Stimulated activated CD4-positive, alpha-beta T cell treated with anti-CD3 and anti-CD28 coated beads, TNF-alpha, amount 100 ng/mL, for 1 hour (primary cell): Measurements from ENCODE around the gene IFI35.
"Not testable (repeated sequence)": the region's sequence is repeated elsewhere in the genome, so short reads cannot be mapped to it uniquely, and the experiment has no call there.

Source experiments
- DNase-seq, 3 donors: peaks; one replicate each; pipeline ENCODE4 v3.0.0-alpha.2; 2020; ENCODE audit warnings: low read depth in 3 of 3, low spot score in 1 of 3

Gene IFI35

DNA sequence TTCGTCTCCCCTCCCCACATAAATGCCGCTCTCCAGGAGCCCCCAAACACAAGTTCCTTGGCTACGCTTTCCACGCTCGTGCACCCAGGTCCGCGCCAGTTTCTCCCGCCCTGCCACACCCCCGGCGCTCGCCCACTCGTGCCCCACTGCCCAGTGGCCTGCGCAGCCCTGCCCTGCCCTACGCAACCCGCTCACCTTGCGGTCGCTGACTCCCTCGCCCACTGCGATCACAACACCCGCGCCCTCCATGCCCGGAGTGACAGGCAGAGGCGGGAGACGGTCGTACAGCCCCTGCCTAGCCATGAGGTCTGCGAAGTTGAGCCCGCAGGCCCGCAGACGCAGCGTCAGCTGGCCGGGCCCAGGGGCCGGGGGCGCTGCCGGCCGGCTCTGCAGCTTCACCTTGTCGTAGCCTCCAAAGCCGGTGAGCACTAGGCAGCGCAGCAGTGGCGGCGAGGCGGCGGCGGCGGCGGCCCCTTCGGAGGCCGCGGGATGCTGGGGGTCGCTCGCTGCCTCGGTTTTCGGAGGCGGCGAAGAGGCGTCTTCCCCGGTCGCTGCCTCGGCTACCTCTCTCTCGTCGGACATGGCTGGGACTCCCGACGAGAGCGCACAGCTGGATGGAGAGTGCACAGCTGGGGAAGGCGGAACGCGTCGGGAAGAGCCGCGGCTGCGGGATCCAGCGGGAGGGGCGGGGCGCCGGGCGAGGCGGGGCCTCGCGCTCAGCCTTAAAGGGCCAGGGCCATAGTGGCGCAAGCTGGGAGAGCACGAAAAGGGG, 15.3 kb downstream of the IFI35 start, which contains the start of gene VAT1:
Gene VAT1, minus strand, starts transcription at position 645 of the 772 bp plus-strand sequence. Its CDS starts 63 bp downstream, at position 582.
- peak in 1 of 3 donors; percentile 55 for DNase-seq

DNA sequence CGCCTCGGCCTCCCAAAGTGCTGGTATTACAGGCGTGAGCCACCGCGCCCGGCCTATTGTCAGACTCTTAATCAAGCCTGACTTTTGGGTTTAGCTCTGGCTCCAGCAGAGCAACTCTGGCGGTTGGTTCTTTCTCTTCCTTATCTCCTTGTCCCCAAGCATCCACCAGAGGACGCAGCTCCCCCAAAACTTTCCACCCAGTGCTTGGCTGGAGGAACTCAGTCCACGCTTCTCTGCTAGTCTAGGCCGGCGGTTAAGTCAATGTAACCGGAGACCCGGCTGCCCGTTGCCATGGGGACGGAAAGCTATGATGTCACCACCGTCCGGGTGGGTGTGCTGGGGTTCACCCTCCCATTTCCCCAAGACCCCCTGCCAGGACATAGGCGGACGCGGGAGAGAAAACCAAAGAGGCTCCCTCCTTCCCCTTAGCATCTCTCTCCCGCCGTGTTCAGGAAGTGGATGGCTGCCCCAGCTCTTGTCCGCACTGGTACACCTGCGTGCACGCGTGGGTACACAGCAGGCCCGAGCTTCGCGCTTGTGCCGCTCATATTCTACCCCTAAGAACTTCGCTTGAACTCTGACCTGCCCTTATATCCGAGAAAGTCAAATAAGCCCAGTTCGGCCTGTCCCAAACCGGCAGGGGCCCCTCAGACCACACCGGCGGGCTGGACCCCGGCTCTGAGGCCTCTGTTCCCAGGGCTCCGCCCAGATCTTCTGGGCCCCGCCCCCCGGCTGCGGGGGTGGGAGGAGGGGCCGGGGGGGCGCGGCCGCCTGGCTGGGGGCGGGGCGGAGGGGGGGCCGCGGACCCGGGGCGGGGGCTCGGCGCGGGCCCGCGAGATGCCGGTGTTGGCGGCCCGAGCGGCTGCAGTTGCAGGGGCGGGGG, 18.1 kb downstream of the IFI35 start, which contains the start of gene RND2:
Gene RND2, plus strand, starts transcription at position 825 of the 883 bp plus-strand sequence. CDS start 117 bp downstream, outside the sequence.
- peak; percentile 45 to 64 (median 49) for DNase-seq

DNA sequence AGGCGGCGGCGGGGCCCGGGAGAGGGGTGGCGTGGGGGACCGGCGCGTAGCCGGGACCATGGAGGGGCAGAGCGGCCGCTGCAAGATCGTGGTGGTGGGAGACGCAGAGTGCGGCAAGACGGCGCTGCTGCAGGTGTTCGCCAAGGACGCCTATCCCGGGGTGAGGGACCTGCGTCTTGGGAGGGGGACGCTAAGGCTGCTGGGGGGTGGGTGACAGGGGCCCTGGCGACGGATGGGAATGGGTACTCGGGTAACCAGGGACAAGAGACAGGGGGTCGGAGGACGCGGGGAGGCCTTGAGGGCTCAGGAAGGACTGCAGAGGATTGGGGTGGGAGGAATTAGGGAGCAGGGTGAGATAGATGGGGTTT, 18.7 kb downstream of the IFI35 start:
- DNase-seq = no peak

DNA sequence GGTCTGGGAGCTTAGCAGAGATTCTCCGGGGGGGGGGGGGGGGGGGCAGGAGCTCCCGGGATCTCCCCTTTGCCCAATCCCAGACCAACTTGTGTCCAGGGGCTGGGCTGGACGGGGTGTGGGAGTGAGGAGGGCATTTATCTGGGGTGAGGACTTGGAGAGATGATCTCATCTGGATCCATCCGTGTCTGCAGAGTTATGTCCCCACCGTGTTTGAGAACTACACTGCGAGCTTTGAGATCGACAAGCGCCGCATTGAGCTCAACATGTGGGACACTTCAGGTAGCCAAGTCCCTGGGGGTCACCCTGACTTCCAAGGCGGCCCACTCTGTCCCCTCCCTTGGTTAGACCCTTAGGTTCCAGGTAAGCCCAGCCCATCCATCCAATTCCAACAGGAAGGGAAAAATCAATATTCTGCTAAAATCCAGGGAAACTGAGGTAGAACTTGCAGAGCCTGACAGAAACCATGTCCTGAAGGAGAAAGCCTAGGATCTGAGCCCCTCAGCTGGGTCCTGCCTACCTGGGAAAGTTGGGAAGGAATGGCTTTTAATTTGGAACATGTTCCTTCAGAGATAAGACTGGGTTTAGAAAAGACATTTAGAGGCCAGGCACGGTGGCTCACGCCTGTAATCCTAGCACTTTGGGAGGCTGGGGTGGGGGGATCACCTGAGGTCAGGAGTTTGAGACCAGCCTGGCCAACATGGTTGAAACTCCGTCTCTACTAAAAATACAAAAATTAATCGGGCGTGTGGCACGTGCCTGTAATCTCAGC, 19.4 kb downstream of the IFI35 start:
- no peak for DNase-seq

DNA sequence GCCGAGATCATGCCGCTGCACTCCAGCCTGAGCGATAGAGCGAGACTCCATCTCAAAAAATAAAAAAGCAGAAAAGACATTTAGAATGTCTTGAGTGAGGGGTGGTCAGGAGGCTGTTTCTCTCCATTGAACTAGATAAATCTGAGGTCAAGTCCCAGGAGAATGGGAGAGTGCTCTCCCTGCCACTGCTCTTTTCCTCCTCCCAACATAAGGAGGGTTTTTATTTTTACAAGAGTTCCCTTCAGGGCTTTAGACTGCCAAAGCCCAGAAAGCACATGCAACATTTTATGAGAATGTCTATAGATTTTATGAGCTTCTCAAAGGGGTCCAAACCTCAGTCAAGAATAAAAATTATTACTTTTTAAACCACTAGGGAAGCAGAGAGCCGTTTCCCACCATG, 20.0 kb downstream of the IFI35 start:
- no peak for DNase-seq

DNA sequence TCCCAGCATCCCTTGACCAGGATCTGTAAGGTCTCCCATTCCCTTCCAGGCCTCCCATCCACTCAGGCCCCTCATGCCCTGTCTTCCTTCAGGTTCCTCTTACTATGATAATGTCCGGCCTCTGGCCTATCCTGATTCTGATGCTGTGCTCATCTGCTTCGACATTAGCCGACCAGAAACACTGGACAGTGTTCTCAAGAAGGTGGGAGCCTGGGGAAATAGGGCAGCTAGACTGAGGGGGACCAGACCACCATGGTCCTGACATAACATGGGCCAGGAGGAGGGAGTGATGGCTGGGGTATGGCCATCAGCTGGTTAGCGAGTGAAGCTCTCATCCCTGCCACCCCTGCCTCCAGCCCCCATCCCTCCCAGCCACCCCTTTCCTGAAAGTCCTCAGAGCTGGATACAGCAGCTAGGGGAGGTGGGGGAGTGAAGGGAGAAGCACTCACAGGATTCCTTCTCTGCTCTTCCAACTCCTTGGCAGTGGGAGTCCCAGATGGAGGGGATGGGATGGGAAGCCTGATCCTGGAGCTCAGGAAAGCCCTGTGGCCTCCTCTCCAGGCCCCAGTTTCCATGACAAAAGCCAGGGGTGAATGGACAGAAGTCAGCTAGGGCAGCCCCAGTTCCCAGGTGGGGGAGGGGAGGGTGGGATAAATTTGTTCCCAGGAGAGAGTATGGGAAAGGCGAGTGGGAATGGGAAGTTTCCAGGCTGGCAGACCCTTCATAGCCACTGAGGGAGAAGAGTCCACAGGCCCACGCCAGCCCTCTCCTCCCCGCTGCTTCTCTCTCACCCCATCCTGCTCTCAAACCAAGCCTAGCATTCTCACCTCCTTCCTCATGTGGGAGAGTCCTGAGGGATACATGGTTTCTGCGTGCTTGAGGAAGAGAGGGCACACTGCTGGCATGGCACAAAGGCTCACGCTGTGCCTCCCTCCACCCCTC, 20.8 kb downstream of the IFI35 start:
- no peak for DNase-seq

DNA sequence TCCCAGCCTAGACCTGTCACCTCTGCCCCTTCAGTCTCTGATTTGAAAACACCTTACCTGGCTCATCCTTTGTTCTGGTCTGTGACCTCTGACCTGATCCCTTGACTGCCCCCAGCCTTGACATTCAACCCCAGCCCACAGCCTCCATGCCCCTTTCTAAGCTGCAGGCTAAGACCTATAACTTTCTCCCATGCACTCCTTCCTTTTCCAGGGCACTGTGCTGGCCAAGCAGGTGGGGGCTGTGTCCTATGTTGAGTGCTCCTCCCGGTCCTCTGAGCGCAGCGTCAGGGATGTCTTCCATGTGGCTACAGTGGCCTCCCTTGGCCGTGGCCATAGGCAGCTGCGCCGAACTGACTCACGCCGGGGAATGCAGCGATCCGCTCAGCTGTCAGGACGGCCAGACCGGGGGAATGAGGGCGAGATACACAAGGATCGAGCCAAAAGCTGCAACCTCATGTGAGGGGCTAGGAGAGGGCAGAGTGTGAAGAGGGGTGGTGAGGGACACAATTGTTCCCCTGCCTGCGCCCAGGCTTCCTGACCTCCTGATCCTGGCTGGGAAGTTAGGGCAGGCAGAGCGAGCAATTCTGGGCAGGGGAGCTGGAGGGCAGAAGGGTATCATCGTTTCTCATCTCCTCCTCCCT, 21.8 kb downstream of the IFI35 start:
- DNase-seq = no peak

DNA sequence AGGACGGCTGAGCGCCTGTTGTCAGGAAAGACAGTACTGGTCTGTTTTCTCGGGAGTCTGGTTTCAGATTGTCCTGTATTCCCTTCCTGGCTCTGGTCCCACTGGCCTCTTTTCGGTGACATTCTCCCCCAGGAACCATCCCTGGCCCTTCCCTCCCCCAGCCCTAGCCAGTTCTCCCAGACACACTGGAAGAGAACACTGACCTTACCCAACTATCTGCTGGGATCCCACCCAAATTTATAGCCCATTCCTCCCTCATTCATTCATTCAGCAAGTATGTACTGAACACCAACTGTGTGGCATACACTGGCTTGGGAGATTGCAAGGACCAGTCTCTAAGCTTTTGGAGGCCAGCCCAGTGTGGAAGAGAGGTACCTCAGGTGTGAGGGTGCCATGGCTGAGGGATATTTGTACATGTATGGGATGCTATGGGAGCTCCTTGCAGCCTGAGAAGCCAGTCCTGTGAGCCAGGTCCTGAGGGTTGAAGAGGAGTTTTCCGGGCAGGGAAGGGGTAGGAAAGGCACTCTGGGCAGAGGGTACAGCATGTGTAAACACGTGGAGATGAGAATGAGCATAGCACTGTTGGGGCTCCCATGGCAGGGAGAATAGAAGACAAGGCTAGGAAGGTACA, 23.7 kb downstream of the IFI35 start:
- no peak for DNase-seq

DNA sequence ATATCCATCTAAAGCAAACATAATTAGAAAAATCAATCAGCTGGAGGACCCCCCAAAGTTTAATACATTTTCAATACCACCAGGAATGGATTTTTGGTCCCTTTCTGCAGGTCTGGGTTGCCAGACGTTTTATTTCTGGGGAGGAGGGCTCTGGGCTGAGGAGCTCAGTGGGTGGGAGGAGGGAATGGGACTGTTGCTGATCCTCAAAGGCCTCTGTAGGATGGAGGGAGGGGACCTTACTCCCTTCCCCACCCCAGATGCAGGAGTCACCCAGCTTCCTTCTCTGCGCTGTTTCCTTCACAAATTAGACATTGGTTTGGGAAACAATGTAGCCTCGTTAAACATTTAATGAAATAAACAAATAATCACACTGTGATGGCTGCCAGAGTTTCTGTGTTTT, 25.1 kb downstream of the IFI35 start:
- no peak for DNase-seq

DNA sequence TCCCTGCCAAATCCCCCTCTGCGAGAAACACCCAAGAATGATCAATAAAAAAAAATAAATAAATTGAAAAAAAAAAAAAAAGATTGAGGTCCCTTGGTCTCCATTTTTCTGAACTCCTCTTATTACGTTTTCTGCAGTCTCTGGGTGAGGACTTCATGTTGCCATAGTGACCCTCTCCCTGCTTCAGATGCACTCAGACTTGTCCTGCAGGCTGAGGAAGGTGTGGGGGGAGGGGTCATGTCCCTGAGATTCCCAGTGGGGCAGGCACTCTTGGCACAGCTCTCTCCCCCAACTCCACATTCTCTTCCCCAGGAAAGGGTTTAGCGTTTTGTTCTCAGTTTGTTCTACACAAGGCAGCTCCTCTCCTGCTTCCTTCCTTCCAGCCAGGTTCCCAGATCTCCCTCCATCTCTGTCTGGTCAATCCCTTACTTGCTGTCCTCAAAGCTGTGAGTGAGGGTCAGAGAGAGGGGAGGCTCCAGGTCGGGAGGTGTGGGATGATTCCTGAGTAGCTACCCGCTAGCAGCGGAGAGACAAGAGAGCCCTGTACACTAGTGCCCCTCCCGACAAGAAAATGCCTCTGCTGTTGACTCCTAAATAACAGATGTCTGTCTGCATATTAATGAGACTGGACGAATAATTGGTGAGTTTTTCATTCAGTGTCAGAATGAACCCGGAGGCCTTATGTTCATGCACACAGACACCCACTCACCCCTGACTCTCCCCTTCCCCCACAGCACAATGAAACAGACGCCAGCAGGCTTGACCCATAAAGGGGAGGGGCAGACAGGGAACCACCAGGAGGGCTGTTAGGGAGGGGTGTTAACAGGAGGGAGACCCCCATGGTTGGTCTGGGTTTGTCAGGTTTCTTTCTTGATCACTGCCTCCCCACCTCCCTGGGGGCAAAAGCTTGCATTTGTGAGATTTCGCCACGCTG, 27.6 kb downstream of the IFI35 start:
- no peak for DNase-seq

DNA sequence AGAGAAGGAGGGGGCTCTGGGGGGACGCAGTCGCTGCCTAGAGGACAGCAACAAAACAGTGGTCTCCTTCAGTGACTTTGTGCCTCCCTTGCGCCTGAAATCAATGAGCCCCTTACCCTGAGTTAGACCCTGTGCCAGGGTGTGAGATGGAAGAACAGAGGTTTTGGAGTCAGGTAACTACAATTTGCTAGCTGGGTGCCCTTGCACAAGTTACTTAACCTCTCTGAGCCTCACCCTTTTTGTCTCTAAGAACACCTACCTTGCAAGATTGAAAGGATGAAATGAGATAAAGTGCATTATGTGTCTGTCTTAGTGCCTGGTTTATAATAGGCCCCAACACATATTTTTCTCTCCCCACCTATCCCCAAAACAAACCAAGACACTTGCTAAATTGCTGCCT, 28.3 kb downstream of the IFI35 start:
- DNase-seq = no peak

DNA sequence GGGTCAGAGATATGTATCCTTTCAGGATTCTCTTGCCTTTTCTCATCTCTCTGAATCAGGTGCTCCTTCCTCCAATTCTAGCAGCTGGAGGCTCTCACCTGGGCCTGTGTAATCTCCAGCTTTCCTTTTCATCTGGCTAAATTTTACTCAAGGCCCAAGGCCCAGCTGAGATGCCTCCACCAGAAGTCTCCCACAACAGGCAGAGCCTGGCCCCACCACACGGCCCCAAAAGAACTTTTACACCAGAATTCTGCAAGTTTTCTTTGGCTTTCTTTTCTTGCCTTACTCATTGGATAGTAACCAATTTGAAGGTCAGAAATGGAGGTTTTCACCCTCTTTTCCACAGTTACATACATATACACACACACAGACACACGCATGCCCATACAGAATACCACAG, 33.1 kb downstream of the IFI35 start:
- no peak for DNase-seq

DNA sequence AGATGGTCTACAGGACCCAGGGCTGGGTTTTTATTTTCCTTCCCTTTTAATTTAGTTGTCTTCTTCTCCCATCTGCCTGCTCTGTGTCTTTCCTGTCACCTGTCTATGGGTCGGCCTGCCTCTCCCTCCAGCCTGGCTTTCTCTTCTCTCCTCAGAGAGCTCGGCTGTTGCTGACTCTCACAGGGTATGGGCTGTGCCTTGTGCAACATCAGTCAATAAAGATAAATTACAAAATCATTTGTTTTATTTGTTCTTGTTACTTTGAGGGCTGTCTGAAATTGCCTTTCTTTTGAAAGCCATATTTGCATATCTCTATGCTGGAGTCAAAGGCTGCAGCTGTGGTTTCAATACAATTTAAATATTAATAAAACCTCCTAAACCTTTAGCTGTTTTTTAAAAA, 34.1 kb downstream of the IFI35 start:
- DNase-seq = no peak

DNA sequence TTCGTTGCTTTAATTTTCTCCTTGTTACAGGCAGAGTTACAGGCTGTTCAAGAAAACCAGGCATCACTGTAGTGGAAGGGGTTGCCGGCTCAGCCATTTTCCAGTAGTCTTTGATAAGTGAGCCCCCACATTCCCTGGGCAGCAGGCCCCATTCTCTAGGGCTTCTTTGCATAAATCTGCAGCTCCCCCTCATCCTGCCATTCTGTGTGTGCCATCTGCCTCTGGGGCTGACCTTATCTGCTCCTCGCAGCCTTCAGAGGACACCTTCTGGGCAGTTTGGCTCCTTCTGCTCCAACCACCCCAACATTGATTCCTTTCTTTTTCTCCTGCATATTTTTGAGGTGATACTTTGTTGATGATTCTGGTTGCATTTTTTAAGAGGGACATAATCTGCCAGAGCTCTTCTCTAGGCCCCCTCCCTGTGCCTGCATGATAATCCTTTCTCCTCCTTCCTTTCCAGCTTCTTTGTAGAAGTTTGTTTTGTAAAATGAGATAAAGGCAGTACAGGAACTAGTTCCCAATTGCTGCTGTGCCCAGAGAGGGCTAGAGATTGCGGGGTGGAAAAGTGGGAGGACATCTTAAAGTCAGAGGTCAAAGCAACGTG, 35.5 kb downstream of the IFI35 start:
- no peak for DNase-seq

DNA sequence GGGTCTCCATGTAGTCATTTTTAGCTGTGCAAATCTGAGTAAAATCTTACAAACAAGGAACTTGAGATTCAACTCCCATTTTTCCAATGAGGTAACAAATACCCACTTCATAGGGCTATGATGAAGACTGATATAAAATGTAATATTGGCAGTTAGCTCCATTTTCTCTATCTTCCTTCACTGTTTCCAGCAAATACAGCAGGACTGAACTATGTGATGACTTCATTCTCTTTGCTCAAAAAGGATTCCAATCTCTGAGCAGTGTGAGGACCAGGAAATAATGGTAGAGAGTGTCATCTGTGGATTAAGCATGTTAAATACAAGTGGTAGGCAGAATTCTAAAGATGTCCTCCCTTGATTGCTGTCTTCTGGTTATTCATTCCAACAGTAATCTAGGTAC, 36.7 kb downstream of the IFI35 start:
- no peak for DNase-seq

DNA sequence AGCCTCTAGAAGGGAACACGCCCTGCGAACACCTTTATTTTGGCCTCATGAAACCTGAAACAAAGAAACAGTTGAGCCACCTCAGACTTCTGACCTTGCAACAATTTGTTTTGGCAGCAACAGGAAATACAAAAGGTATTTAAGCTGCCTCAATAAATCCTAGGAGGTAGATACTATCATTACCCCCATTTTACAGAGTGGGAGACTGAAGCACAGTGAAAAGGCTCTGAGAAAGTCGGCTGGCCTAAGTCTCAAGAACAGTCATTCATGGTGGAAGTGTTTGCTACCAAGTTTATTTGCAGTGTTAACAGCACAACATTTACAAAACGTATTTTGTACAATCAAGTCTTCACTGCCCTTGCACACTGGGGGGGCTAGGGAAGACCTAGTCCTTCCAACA, 37.4 kb downstream of the IFI35 start:
- DNase-seq = no peak

DNA sequence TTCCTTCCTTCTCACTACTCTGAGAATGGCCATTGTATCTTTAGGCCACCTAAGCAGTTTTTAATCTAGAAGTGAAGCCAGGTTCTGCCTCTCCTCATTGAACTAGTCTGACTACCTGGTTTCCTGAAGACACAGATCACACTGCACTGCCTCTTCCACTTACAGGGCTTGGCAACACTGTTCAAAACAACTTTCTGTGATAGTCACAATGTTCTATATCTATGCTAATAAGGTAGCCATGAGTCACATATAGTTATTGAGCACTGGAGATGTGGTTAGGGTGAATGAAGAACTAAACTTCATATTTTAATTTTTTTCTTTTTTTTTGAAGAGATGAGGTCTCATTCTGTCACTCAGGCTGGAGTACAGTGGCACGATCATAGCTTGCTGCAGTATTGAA, 45.4 kb downstream of the IFI35 start:
- no peak for DNase-seq

DNA sequence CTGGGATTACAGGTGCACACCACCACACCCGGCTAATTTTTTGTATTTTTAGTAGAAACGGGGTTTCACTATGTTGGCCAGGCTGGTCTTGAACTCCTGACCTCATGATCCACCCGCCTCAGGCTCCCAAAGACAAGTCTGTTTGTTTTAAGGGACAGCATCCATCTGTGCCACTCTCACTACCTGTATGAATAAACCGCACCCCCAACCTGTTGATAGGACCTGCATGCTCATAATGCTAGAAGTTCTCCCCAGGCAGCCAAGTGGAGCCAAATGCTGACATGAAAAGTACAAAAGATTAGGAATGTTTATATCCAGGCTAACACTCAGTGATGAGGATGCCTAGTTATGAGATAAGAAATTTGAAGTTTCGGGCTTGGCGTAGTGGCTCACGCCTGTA, 46.4 kb downstream of the IFI35 start:
- DNase-seq = not testable (repeated sequence)
